Endometrial microvascular endothelial cells (primary cell): ENCODE measurements around the gene NME8. TPM values are rescaled to one million over a fixed set of nuclear protein-coding genes. Genes with fewer than 3 reads are reported as not detected.
"Not testable (repeated sequence)": the region's sequence is repeated elsewhere in the genome, so short reads cannot be mapped to it uniquely, and the experiment has no call there.

Source experiments
- in situ Hi-C: cut with HindIII; loops from 2 replicates; pipeline ENCODE4 v1.10.0; 2017; ENCODE audit warnings: low sequenced_read_pairs, low pct_unique_long_range_greater_than_20kb; ENCODE audit errors: inconsistent ontology term
- total RNA-seq: library from RNA; depleted of rRNA; stranded (reverse); fragments of >200 nt; gene quantifications from one replicate; pipeline ENCODE4 v1.2.3, GENCODE V29; 2015; ENCODE audit errors: inconsistent ontology term

The NME8 gene
- not detected for total RNA-seq

- in situ Hi-C loops = no loop called here
These were observed at the start of gene NME8 for GRCh38 chr7:37848297-37848696. NME8 (plus strand) TSS chr7:37848597; CDS start chr7:37850267, 1,670 bp downstream.

GRCh38 chr7:37806152-37806551 is 42.2 kb upstream of the NME8 start:
- in situ Hi-C loops = no loop called here

GRCh38 chr7:37812161-37812580 is 36.2 kb upstream of the NME8 start:
- in situ Hi-C loops = not testable (repeated sequence)

GRCh38 chr7:37815671-37816371 is 32.6 kb upstream of the NME8 start:
- in situ Hi-C loops = no loop called here

GRCh38 chr7:37816922-37817590 is 31.3 kb upstream of the NME8 start:
- in situ Hi-C loops = no loop called here

- in situ Hi-C loops = no loop called here
These were observed 30.8 kb upstream of the NME8 start for GRCh38 chr7:37817591-37817960.

- in situ Hi-C loops = no loop called here
These were observed 30.2 kb upstream of the NME8 start for GRCh38 chr7:37817996-37818720.

GRCh38 chr7:37820708-37821468 is 27.5 kb upstream of the NME8 start:
- in situ Hi-C loops = no loop called here

- in situ Hi-C loops = no loop called here
These were observed 25.5 kb upstream of the NME8 start for GRCh38 chr7:37822946-37823345.

- in situ Hi-C loops = no loop called here
These were observed 24.8 kb upstream of the NME8 start for GRCh38 chr7:37823557-37823956.

GRCh38 chr7:37825038-37825437 is 23.4 kb upstream of the NME8 start:
- in situ Hi-C loops = no loop called here

GRCh38 chr7:37826825-37827224 is 21.6 kb upstream of the NME8 start:
- in situ Hi-C loops = no loop called here

GRCh38 chr7:37831244-37831643 is 17.2 kb upstream of the NME8 start:
- in situ Hi-C loops = no loop called here

- in situ Hi-C loops = no loop called here
These were observed 16.2 kb upstream of the NME8 start for GRCh38 chr7:37832194-37832593.

- in situ Hi-C loops = no loop called here
These were observed 15.1 kb upstream of the NME8 start for GRCh38 chr7:37833107-37833817.

GRCh38 chr7:37833818-37834146 is 14.6 kb upstream of the NME8 start:
- in situ Hi-C loops = no loop called here

- in situ Hi-C loops = no loop called here
These were observed 5.1 kb downstream of the NME8 start for GRCh38 chr7:37853468-37853867.

- in situ Hi-C loops = no loop called here
These were observed 33.7 kb downstream of the NME8 start for GRCh38 chr7:37882086-37882485.

- in situ Hi-C loops = no loop called here
These were observed 45.0 kb downstream of the NME8 start for GRCh38 chr7:37893359-37893758.
